22Rv1 (cell line): ENCODE data around the gene DMBT1.

Experiments used
- H3K27ac ChIP-seq: fragments of 450-650 bp; 2 replicates; pipeline ENCODE4 v1.5.1; 2017
- ZFX ChIP-seq: fragments of 450-650 bp; IDR thresholded peaks from 2 replicates; pipeline ENCODE4 v1.6.1; 2017; ENCODE audit warnings: antibody characterized with exemption, borderline replicate concordance
- TF ChIP-seq, protein P1 (sequence below): fragments of 450-650 bp; IDR thresholded peaks from 2 replicates; pipeline ENCODE4 v1.5.1; 2017; ENCODE audit warnings: mild to moderate bottlenecking

DMBT1 gene

GRCh38 chr10:122650331-122650730 is 89.8 kb downstream of the DMBT1 start:
- no peak for TF ChIP-seq ZFX
- TF ChIP-seq, protein P1, sequence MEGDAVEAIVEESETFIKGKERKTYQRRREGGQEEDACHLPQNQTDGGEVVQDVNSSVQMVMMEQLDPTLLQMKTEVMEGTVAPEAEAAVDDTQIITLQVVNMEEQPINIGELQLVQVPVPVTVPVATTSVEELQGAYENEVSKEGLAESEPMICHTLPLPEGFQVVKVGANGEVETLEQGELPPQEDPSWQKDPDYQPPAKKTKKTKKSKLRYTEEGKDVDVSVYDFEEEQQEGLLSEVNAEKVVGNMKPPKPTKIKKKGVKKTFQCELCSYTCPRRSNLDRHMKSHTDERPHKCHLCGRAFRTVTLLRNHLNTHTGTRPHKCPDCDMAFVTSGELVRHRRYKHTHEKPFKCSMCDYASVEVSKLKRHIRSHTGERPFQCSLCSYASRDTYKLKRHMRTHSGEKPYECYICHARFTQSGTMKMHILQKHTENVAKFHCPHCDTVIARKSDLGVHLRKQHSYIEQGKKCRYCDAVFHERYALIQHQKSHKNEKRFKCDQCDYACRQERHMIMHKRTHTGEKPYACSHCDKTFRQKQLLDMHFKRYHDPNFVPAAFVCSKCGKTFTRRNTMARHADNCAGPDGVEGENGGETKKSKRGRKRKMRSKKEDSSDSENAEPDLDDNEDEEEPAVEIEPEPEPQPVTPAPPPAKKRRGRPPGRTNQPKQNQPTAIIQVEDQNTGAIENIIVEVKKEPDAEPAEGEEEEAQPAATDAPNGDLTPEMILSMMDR, result no peak

DNA sequence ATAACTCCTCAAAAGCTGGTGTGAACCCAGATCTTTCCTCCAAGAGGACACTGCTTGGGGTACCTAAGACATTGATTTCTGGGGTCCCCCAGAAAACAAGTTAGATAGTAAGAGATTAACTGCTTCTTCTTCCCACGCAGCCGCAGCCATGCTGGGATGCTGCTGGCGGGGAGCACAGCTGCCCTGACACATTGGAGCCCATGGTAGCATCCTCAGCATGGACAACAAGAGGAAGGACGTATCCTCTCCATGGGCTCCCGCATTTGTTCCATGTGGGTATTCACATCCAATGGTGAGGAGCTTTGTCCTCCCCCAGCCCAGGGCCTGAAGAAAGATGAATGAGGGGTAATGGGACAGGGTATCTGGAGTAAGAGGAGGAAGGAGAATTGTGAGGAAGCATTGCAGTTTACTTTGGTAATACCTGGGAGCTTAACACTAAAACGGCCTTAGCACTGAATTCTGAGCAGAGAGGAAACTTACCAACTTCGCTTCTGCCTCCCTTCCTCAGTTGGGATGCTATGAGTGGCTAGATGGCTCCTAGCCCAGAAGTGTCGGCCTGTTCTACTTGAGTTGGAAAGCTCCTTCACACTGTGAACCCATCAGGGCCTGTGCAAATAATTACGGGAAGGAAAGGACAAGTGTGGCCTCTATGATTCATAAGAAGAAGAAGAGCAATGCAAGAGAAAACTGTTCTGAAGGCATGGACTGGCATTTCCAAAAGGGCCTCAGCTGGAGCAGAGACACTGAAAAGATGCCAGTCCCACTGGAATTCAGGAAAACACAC is 95.2 kb downstream of the DMBT1 start:
- no peak overlapping the region for H3K27ac ChIP-seq
- no peak for TF ChIP-seq ZFX
- TF ChIP-seq, protein P1, result no peak

More at GRCh38 chr10:122650331-122650730, 89.8 kb downstream of the DMBT1 start:
- H3K27ac ChIP-seq, result no peak overlapping the region

DNA sequence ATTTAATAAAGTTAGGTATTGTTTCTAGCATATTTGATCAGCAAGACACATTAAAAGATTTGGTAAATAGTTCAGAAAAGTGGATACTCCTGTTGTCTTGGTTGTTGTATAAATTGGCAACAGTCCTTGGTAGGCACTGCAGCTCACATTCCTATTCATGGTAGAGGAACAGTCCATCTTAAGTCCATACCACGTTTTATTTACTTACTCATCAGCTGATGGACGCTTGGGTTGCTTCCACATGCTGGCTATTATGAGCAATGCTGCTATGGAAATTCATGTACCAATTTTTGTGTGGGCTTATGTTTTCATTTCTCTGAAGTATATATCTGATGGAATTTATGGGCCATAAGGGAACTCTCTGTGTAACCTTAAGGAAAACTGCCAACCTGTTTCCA is 95.8 kb downstream of the DMBT1 start:
- TF ChIP-seq, protein P1, result no peak
- no peak for TF ChIP-seq ZFX
- H3K27ac ChIP-seq, result no peak overlapping the region

DNA sequence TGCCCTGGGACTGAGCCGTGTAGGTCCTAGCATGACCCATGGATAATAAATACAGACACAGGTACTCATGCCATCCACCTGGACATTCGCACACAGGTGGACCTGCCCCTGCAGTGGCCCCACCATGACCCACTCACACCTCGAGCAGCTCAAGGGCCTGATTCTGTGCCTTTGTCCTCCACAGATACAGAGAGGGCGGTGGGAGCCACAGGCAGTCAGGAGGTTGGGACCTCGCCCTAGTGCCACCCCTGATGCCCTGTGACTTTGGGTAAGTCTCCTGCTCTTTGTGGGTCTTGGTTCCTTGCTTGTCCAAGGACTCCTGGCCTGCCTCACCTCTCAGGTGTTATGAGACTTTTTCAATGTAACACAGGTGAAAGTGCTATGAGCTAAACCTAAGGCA is 96.2 kb downstream of the DMBT1 start:
- no peak overlapping the region for H3K27ac ChIP-seq
- TF ChIP-seq, protein P1, result no peak
- TF ChIP-seq ZFX, result no peak

- H3K27ac ChIP-seq, result no peak overlapping the region
These were observed 96.7 kb downstream of the DMBT1 start for GRCh38 chr10:122657255-122657654.

GRCh38 chr10:122657729-122658128 is 97.2 kb downstream of the DMBT1 start:
- H3K27ac ChIP-seq, result no peak overlapping the region
- TF ChIP-seq, protein P1, result no peak
- no peak for TF ChIP-seq ZFX

More at GRCh38 chr10:122657255-122657654, 96.7 kb downstream of the DMBT1 start:
- TF ChIP-seq, protein P1, result no peak
- no peak for TF ChIP-seq ZFX

DNA sequence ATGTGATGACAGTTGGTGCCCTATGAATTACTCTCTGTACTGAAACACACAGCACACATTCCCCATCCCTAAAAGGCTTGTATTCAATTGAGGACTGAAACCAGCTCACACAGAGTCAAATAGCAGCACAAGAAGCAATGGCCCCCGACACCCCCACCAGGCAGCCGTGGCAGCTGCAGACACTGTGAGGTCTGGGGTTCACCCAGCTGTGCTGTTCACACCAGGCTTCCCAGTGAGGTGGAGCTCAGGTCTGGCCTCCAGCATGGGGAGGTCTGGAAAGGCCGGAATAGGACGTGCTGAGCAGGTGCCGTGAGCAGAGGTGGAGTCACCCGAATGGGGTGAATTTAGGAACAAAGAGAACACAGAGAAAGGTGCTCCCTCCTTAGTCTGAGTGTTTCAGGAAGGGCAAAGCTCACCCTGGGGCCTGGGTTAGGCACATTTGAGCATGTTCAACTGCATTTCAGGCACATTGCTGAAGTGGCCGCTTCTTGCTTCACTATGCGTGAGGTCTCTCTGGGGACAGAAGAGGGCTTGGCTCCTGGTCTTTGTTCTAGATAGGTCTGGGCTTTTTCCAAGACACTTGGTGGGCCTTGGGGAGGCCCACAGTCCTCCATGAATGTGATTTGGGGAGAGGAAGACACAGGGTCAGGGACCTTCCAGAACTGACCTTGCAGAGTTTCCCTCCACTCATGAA is 97.9 kb downstream of the DMBT1 start:
- TF ChIP-seq, protein P1, result no peak
- TF ChIP-seq ZFX, result no peak
- H3K27ac ChIP-seq, result no peak overlapping the region
